Small intestine (tissue), 7 donors: Measurements from ENCODE around the gene SPIN1. TPM values are rescaled to one million over a fixed set of nuclear protein-coding genes. Genes with fewer than 3 reads are reported as not detected.
A peak's percentile ranks its signal among the peaks of the same experiment; 100 is the strongest.

Experiments
- DNase-seq, 2 donors: peaks; one replicate each; pipeline versions ENCODE4 v3.0.0 to v3.0.0-alpha.2; 2013
- FAIRE-seq: peaks from 2 replicates; lab custom pipeline; 2012; peaks lifted over from hg19 to GRCh38; lab: Jason Lieb, UNC
- H3K27ac ChIP-seq, 3 donors: one replicate each; pipeline ENCODE4 v1.5.1; 2013; ENCODE audit warnings: low read length in 2 of 3, mild to moderate bottlenecking in 2 of 3, control low read depth in 1 of 3, inconsistent platforms in 1 of 3, low read depth in 1 of 3, moderate library complexity in 1 of 3
- H3K27me3 ChIP-seq, 3 donors: one replicate each; pipeline ENCODE4 v1.6.1; 2013; ENCODE audit warnings: low read length in 3 of 3, inconsistent platforms in 1 of 3; ENCODE audit not compliant: control insufficient read depth in 3 of 3, insufficient read depth in 3 of 3
- H3K36me3 ChIP-seq, 3 donors: one replicate each; pipeline ENCODE4 v1.6.1; 2013; ENCODE audit warnings: low read length in 3 of 3, inconsistent platforms in 1 of 3, low read depth in 1 of 3, mild to moderate bottlenecking in 1 of 3, moderate library complexity in 1 of 3; ENCODE audit not compliant: control insufficient read depth in 3 of 3, insufficient read depth in 2 of 3
- H3K4me1 ChIP-seq, 3 donors: one replicate each; pipeline ENCODE4 v1.6.1; 2013; ENCODE audit warnings: low read length in 2 of 3, inconsistent platforms in 1 of 3, low read depth in 1 of 3, mild to moderate bottlenecking in 1 of 3, moderate library complexity in 1 of 3; ENCODE audit not compliant: control insufficient read depth in 3 of 3, insufficient read depth in 2 of 3
- H3K4me3 ChIP-seq, 3 donors: one replicate each; pipeline ENCODE4 v1.5.1; 2013; ENCODE audit warnings: low read length in 3 of 3, control low read depth in 1 of 3, inconsistent platforms in 1 of 3, low read depth in 1 of 3, mild to moderate bottlenecking in 1 of 3, moderate library complexity in 1 of 3
- H3K9me3 ChIP-seq, 2 donors: one replicate each; pipeline ENCODE4 v1.6.1; 2013; ENCODE audit warnings: low read depth in 1 of 2, low read length in 1 of 2; ENCODE audit not compliant: control insufficient read depth in 2 of 2, insufficient read depth in 1 of 2
- WGBS, 3 donors: extraction: QIAGEN DNeasy Blood & Tissue Kit; methylation state at CpG; one replicate each; pipeline ENCODE4 v1.1.7; 2013; 5-methylcytosine and 5-hydroxymethylcytosine counted together
- polyA plus RNA-seq, 4 donors: library from polyadenylated mRNA; stranded (reverse) in 3 of 4; unstranded in 1 of 4; fragments of 200-250 nt in 3 of 4; fragments of 120-200 nt in 1 of 4; gene quantifications; one replicate each; pipeline versions ENCODE4 v1.2.1 to v1.2.3, GENCODE V29; 2013
- donor health status: healthy with polysubstance abuse.
- donor health status: control.
- donor health status: control.
- donor health status: Bipolar disorder and iron deficiency.
- donor health status: healthy.

The SPIN1 gene
- polyA plus RNA-seq, 4 donors = 22.1 to 82.1 (median 24.3) TPM

DNA sequence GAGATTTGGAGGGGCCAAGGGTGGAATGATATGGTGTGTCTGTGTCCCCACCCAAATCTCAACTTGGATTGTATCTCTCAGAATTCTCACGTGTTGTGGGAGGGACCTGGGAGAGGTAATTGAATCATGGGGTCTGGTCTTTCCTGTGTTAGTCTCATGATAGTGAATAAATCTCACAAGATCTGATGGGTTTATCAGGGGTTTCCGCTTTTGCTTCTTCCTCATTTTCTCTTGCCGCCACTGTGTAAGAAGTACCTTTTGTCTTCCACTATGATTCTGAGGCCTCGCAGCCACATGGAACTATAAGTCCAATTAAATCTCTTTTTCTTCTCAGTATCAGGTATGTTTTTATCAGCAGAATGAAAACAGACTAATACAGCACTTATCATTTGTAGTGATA, 29.5 kb upstream of the SPIN1 start:
- Histone ChIP-seq H3K36me3 (no peaks in the 10 kb centered on the region), H3K4me3 (no peak overlapping the region), H3K27me3 (no peaks in the 10 kb centered on the region), H3K4me1 (no peaks in the 10 kb centered on the region), H3K9me3 (peaks cover 0 to 12% of the 10 kb centered on the region in 2 donors), H3K27ac (no peak overlapping the region)
- no peak for DNase-seq
- 83 to 84% (median 83%) methylated on average over 4 of the region's 4 CpGs for WGBS, 3 donors
- no peak for FAIRE-seq

- H3K9me3 ChIP-seq = peaks cover 0 to 2% of the 10 kb centered on the region in 2 donors
- H3K36me3 ChIP-seq = no peaks in the 10 kb centered on the region
- H3K4me3 ChIP-seq = no peak overlapping the region
- no peaks in the 10 kb centered on the region for H3K27me3 ChIP-seq
- H3K4me1 ChIP-seq = no peaks in the 10 kb centered on the region
- FAIRE-seq (no peak), DNase-seq (no peak)
- H3K27ac ChIP-seq = no peak overlapping the region
- WGBS, 3 donors = 87 to 89% (median 88%) methylated on average over 3 of the region's 3 CpGs
Measured at GRCh38 chr9:88359974-88360373, 28.3 kb upstream of the SPIN1 start.

GRCh38 chr9:88362681-88363080, 25.6 kb upstream of the SPIN1 start:
- WGBS, 3 donors = 76 to 84% (median 79%) methylated on average over 2 of the region's 2 CpGs
- no peaks in the 10 kb centered on the region for H3K27me3 ChIP-seq
- H3K27ac ChIP-seq = no peak overlapping the region
- no peaks in the 10 kb centered on the region for H3K4me1 ChIP-seq
- no peaks in the 10 kb centered on the region for H3K36me3 ChIP-seq
- DNase-seq (no peak), FAIRE-seq (no peak)
- no peaks in the 10 kb centered on the region for H3K9me3 ChIP-seq
- no peak overlapping the region for H3K4me3 ChIP-seq

- no peaks in the 10 kb centered on the region for H3K27me3 ChIP-seq
- WGBS, 3 donors = 69 to 92% (median 88%) methylated on average over 1 of the region's 1 CpG
- no peak for DNase-seq
- peaks cover 0 to 8% of the 10 kb centered on the region in 2 donors for H3K9me3 ChIP-seq
- no peaks in the 10 kb centered on the region for H3K4me1 ChIP-seq
- no peaks in the 10 kb centered on the region for H3K36me3 ChIP-seq
- FAIRE-seq = no peak
- no peak overlapping the region for H3K4me3 ChIP-seq
- no peak overlapping the region for H3K27ac ChIP-seq
Measured at GRCh38 chr9:88363661-88364060, 24.6 kb upstream of the SPIN1 start.

DNA sequence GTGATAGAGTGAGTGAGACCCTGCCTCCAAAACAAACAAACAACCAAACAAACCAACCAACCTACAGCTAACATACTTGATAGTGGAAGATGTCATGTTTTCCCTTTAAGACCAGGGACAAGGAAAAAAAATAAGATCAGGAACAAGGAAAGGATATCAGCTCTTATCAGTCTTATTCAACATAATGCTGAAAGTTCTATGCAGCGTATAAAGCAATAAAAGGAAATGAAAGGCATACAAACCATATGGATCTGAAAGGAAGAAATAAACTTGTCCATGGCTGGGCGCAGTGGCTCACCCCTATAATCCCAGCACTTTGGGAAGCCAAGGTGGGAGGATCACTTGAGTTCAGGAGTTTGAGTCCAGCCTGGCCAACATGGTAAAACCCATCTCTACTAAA, 23.5 kb upstream of the SPIN1 start:
- FAIRE-seq (no peak), DNase-seq (peak in 1 of 2 donors; percentile 18)
- Histone ChIP-seq H3K4me3 (no peak overlapping the region), H3K27ac (no peak overlapping the region), H3K4me1 (no peaks in the 10 kb centered on the region), H3K36me3 (no peaks in the 10 kb centered on the region), H3K27me3 (no peaks in the 10 kb centered on the region), H3K9me3 (peaks cover 0 to 10% of the 10 kb centered on the region in 2 donors)
- 20 to 68% (median 41%) methylated on average over 2 of the region's 2 CpGs for WGBS, 3 donors

DNA sequence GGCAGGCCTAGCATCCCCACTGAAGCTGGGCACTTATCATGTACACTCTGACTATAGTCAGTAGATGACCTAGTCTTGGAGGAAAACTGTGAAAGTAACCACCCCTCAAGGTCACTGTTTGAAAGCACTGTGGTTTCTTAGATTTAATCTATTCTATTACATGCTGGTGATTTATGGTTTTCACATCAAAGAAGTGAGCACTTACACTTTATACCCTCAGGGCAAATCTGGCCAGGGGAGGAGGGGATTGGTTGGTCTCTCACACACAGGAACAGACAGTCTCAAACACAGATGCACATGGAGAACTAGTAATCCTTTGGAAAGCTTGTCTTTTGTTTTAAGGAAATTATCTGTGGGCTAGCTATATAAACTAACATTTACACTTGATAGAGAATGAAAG, 17.9 kb upstream of the SPIN1 start:
- Histone ChIP-seq H3K9me3 (peaks cover 0 to 10% of the 10 kb centered on the region in 2 donors), H3K36me3 (no peaks in the 10 kb centered on the region), H3K4me1 (no peaks in the 10 kb centered on the region), H3K4me3 (no peak overlapping the region), H3K27ac (no peak overlapping the region), H3K27me3 (no peaks in the 10 kb centered on the region)
- FAIRE-seq (no peak), DNase-seq (no peak)

- Histone ChIP-seq H3K27ac (no peak overlapping the region), H3K4me1 (no peaks in the 10 kb centered on the region), H3K4me3 (no peak overlapping the region), H3K36me3 (no peaks in the 10 kb centered on the region), H3K9me3 (peaks cover 0 to 20% of the 10 kb centered on the region in 2 donors), H3K27me3 (no peaks in the 10 kb centered on the region)
- FAIRE-seq = no peak
- no peak for DNase-seq
- 43 to 65% (median 60%) methylated on average over 2 of the region's 2 CpGs for WGBS, 3 donors
Measured at GRCh38 chr9:88372103-88372654, 16.1 kb upstream of the SPIN1 start.

DNA sequence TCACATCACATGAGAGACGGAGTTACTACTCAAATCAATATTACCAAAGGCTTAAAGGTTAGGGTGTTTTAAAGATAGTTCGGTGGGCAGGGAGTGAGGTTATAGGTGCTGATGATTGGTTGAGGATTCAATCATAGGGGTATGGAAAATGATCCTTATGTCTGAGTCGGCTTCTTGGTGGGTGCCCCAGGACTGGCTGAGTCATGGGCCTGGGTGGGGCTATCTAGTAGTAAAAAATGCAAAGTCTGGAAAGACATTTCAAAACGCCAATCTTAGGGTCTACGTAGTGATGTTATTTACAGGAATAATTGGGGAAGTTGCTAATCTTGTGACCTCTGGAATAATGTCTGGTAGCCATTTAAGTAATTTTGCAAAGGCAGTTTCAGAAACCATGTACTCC, 15.2 kb upstream of the SPIN1 start:
- H3K27me3 ChIP-seq = no peaks in the 10 kb centered on the region
- no peaks in the 10 kb centered on the region for H3K36me3 ChIP-seq
- no peak overlapping the region for H3K4me3 ChIP-seq
- WGBS, 3 donors = 77 to 85% (median 78%) methylated on average over 5 of the region's 5 CpGs
- H3K4me1 ChIP-seq = no peaks in the 10 kb centered on the region
- H3K27ac ChIP-seq = no peak overlapping the region
- DNase-seq (no peak), FAIRE-seq (no peak)
- H3K9me3 ChIP-seq = peaks cover 0 to 22% of the 10 kb centered on the region in 2 donors

DNA sequence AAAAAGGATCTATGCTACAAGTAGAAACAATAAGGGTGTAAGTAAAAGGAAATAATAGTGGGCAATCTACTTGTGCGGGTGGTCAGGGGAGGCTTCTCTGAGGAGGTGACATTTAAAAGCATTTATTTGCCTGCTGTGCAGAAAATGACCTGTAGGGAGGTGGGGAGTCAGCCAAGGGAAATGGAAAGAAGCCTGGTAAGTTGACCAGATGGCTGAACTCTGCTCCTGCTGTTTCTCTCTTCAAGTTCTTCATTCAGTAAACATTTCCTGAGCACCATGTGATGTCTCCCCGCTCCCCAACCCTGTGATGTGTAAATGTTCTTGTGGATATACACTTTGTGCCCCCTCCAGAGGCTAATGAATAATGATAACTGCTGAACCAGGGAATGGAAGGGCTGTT, 9.9 kb upstream of the SPIN1 start:
- peaks cover 0 to 25% of the 10 kb centered on the region in 2 donors for H3K9me3 ChIP-seq
- DNase-seq (no peak), FAIRE-seq (no peak)
- no peaks in the 10 kb centered on the region for H3K36me3 ChIP-seq
- WGBS, 3 donors = 56 to 77% (median 67%) methylated on average over 2 of the region's 2 CpGs
- no peaks in the 10 kb centered on the region for H3K27me3 ChIP-seq
- H3K27ac ChIP-seq = no peak overlapping the region
- H3K4me3 ChIP-seq = no peak overlapping the region
- no peaks in the 10 kb centered on the region for H3K4me1 ChIP-seq
